ENCODE results near the gene BMAL1. TPM values are rescaled to one million over a fixed set of nuclear protein-coding genes. Genes with fewer than 3 reads are reported as not detected.

The BMAL1 gene
- total RNA-seq, 2 experiments from 2014 or later, result 21.5 to 22.7 TPM

GRCh38 chr11:13276832-13277767 lies 490 bp upstream of the BMAL1 start:
- H3K27me3 Mint-ChIP-seq, result peaks cover 6% of the 10 kb centered on the region
- intact Hi-C loops (cut with micrococcal nuclease), result no loop called here
- ATAC-seq, result peak; percentile 88
- peak overlapping the region; percentile 93 for H3K4me3 Mint-ChIP-seq
- no peak for TF ChIP-seq CTCF (IDR thresholded peaks at IDR 0.05)
- POLR2A ChIA-PET, result interaction anchor here (0.8 to 1.4 kb wide), 4 partner anchors 10 to 62 kb away, joined by 4 to 5 read pairs (median 4); no protein-coding TSS in a partner anchor
- H3K9me3 Mint-ChIP-seq, result no peaks in the 10 kb centered on the region
- peak; percentile 95 for DNase-seq
- H3K27ac Mint-ChIP-seq, result peak overlapping the region; percentile 85
- H3K36me3 Mint-ChIP-seq (ENCODE audit: low read depth), result peaks cover 3% of the 10 kb centered on the region
- CTCF ChIA-PET, result interaction anchor here (0.8 to 1.5 kb wide), 5 partner anchors 10 to 62 kb away, joined by 3 to 9 read pairs (median 4); no protein-coding TSS in a partner anchor
- H3K4me1 Mint-ChIP-seq (ENCODE audit: low read depth), result peaks cover 43% of the 10 kb centered on the region

DNA sequence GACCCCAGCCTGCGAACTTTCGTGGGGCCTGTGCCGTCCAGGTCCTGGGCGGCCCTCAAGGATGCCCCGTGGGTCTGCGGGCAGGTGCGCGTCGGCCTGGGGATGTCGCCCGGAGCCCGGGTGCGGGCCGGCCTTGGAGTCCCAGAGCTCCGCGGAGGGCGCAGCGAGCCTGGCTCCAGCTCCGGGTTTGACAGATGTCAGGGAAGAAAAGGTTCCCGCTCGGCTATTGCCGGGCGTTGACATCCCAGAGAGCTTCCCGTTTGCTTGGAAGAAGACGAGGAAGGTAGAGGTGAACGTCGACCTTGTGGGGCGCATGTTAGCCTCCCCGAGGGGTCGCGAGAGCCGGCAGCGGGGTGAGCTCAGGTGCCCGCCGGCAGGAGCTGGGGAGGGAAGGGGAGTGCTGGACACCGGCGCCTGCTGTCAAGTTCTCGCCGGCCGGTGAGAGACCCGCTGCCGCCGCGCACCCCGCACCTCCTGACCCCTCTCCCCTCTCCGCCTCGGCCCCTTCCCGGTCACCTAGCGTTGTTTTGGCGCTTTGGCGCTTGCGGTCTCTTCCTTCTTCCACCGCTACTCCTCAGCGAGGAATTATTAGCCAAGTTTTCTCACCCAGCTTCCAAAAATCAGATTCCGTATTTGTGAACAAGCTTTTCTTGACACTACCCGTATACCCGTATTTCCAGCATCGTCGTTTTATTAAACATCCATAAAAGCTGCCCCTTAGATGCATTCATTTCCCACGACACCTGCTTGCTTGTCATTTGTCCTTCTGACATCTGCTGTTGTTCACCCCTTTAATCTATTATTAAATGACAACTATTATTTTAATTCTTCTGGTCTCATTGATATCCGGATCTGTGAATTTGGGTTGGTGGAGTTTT lies 1.3 kb downstream of the BMAL1 start:
- peaks cover 60% of the 10 kb centered on the region for H3K4me1 Mint-ChIP-seq (ENCODE audit: low read depth)
- ATAC-seq, result no peak
- ChIA-PET POLR2A (interaction anchor here (0.7 to 2.1 kb wide), 7 partner anchors 8 to 1629 kb away, joined by 3 to 15 read pairs (median 3); no protein-coding TSS in a partner anchor), CTCF (interaction anchor here (0.7 to 3.0 kb wide), 13 partner anchors 8 to 106 kb away, joined by 3 to 34 read pairs (median 4); no protein-coding TSS in a partner anchor)
- DNase-seq, result peak; percentile 20
- H3K27me3 Mint-ChIP-seq, result peaks cover 6% of the 10 kb centered on the region
- TF ChIP-seq CTCF (IDR thresholded peaks at IDR 0.05), result no peak
- peak overlapping the region; percentile 78 for H3K27ac Mint-ChIP-seq
- H3K4me3 Mint-ChIP-seq, result peak overlapping the region; percentile 79
- peaks cover 3% of the 10 kb centered on the region for H3K36me3 Mint-ChIP-seq (ENCODE audit: low read depth)
- H3K9me3 Mint-ChIP-seq, result no peaks in the 10 kb centered on the region
- intact Hi-C loops (cut with micrococcal nuclease), result no loop called here

DNA sequence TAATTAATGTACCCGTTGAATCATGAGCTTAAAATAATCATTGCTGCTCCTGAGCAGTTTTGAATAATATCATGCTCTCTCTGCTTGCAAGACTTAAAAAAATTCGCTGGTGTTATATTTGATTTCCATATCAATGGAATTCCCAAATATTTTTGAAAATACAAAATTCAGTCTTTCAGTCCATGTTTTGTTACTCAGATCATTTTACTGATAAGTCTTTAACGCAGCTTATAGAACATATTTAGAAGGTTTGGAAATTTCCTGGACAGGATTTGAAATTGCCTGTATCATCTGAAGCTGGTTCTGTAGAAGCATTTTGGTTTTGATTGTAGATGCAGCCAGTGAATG lies 1.9 kb downstream of the BMAL1 start:
- H3K27ac Mint-ChIP-seq, result peak overlapping the region; percentile 78
- peaks cover 6% of the 10 kb centered on the region for H3K27me3 Mint-ChIP-seq
- no peaks in the 10 kb centered on the region for H3K9me3 Mint-ChIP-seq
- ChIA-PET CTCF (interaction anchor here (0.7 to 3.0 kb wide), 12 partner anchors 7 to 106 kb away, joined by 3 to 34 read pairs (median 4); no protein-coding TSS in a partner anchor), POLR2A (interaction anchor here (0.7 to 2.1 kb wide), 3 partner anchors 10 to 1629 kb away, joined by 3 to 12 read pairs (median 3); no protein-coding TSS in a partner anchor)
- ATAC-seq (no peak), DNase-seq (no peak)
- peaks cover 62% of the 10 kb centered on the region for H3K4me1 Mint-ChIP-seq (ENCODE audit: low read depth)
- peak overlapping the region; percentile 79 for H3K4me3 Mint-ChIP-seq
- intact Hi-C loops (cut with micrococcal nuclease), result no loop called here
- no peak for TF ChIP-seq CTCF (IDR thresholded peaks at IDR 0.05)
- peaks cover 3% of the 10 kb centered on the region for H3K36me3 Mint-ChIP-seq (ENCODE audit: low read depth)

DNA sequence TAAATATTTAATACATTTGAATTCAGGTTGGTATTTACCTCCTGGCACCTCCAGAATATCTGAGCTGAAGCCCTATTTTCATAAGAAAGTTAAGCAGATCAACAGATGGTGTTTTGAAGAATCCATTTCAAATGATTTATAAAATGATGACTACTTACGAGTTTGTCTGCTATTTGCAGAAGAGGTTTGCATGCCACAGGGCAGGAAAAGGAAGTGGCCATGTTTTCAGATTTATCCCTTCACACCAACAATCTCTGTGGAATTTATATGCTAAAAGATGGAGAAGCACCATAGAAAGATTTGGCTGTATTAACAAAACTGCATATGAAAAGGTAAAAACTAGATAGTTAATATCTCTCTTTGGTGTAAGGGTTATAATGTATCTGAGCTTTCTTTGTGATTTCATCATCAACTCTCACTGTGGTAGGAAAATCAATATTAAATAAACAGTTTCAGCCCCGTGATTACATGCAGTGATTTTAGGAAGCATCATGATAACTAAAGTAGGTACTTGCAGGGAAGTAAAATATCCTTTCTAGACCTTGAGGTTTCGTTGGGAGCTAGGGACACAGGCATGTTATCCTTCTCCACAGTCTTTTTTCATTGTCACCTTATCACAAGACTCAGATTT lies 2.6 kb downstream of the BMAL1 start:
- TF ChIP-seq CTCF (IDR thresholded peaks at IDR 0.05), result no peak
- H3K27ac Mint-ChIP-seq, result peak overlapping the region; percentile 60
- ChIA-PET CTCF (interaction anchor here (0.8 to 3.0 kb wide), 7 partner anchors 18 to 63 kb away, joined by 3 to 34 read pairs (median 4); no protein-coding TSS in a partner anchor), POLR2A (interaction anchor here (1.0 to 2.1 kb wide), 4 partner anchors 9 to 56 kb away, joined by 3 to 12 read pairs (median 4); no protein-coding TSS in a partner anchor)
- no peaks in the 10 kb centered on the region for H3K9me3 Mint-ChIP-seq
- ATAC-seq, result no peak
- intact Hi-C loops (cut with micrococcal nuclease), result no loop called here
- H3K27me3 Mint-ChIP-seq, result peaks cover 2% of the 10 kb centered on the region
- H3K36me3 Mint-ChIP-seq (ENCODE audit: low read depth), result peaks cover 5% of the 10 kb centered on the region
- DNase-seq, result peak; percentile 26
- H3K4me3 Mint-ChIP-seq, result peak overlapping the region; percentile 79
- H3K4me1 Mint-ChIP-seq (ENCODE audit: low read depth), result peaks cover 70% of the 10 kb centered on the region
